ENCODE data around the gene CHN2. TPM values are rescaled to one million over a fixed set of nuclear protein-coding genes. Genes with fewer than 3 reads are reported as not detected.
A peak's percentile ranks its signal among the peaks of the same experiment; 100 is the strongest.

Gene CHN2
- total RNA-seq, 1 experiment from 2014 or later, result 61.2 TPM

DNA sequence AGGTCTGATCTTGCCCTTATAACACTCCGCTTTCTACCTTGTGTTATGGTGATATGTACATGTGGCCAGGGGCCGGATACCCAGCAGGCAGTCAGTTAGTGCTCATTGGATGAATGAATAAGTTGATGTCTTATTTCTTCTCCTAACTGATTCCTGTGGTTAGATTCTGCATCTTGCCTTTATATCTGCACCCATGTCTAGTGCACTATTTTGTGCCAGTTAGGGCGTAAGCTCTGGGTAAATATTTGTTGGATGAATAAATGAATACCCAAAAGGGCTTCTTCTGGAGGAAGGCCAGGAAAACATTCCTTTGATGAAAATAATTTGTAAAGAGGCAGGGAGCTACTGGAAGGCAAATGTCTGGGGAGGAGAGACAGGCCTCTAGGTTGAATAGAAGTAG is 148.2 kb downstream of the CHN2 start:
- Histone ChIP-seq H3K9me3 (ENCODE audit: low read depth, low read length, poor library complexity, severe bottlenecking) (no peaks in the 10 kb centered on the region), H3K4me3 (ENCODE audit: low read depth, low read length, poor library complexity, severe bottlenecking) (no peak overlapping the region), H3K4me1 (ENCODE audit: insufficient read depth, low read length, poor library complexity, severe bottlenecking) (peaks cover 66% of the 10 kb centered on the region), H3K27me3 (replicated peaks; ENCODE audit: insufficient read depth, low read depth, low read length, poor library complexity) (no peaks in the 10 kb centered on the region), H3K27ac (ENCODE audit: low read depth, low read length, poor library complexity, severe bottlenecking) (peak overlapping the region; percentile 69), H3K36me3 (ENCODE audit: insufficient read depth, low read length, poor library complexity, severe bottlenecking) (no peaks in the 10 kb centered on the region)
- TF ChIP-seq EZH2 (IDR thresholded peaks at IDR 0.05; ENCODE audit: borderline replicate concordance, low read depth, low read length, poor library complexity, severe bottlenecking) (no peak), CTCF (conservative IDR thresholded peaks at IDR 0.05; ENCODE audit: low read depth, low read length) (no peak)
- ChIA-PET CTCF (interaction anchor here (0.5 kb wide), 1 partner anchor 17 kb away, joined by 3 read pairs; no protein-coding TSS in a partner anchor), POLR2A (ENCODE audit: low non-redundant PET) (no interaction called here)
- DNase-seq (ENCODE audit: low spot score), result peak; percentile 91
- intact Hi-C loops (cut with micrococcal nuclease; ENCODE audit: unreplicated experiment), result loop anchor here (10.0 kb wide), 1 partner anchor 148 kb away; the partner anchor contains the start of gene CHN2
- BruUV-seq (replicated peaks), result no TSS peak

GRCh38 chr7:29343399-29343798 is 148.8 kb downstream of the CHN2 start:
- Histone ChIP-seq H3K9me3 (ENCODE audit: low read depth, low read length, poor library complexity, severe bottlenecking) (no peaks in the 10 kb centered on the region), H3K4me1 (ENCODE audit: insufficient read depth, low read length, poor library complexity, severe bottlenecking) (peaks cover 65% of the 10 kb centered on the region), H3K27ac (ENCODE audit: low read depth, low read length, poor library complexity, severe bottlenecking) (peak overlapping the region; percentile 69), H3K36me3 (ENCODE audit: insufficient read depth, low read length, poor library complexity, severe bottlenecking) (no peaks in the 10 kb centered on the region), H3K4me3 (ENCODE audit: low read depth, low read length, poor library complexity, severe bottlenecking) (no peak overlapping the region), H3K27me3 (replicated peaks; ENCODE audit: insufficient read depth, low read depth, low read length, poor library complexity) (no peaks in the 10 kb centered on the region)
- BruUV-seq (replicated peaks), result TSS peak; percentile 53
- intact Hi-C loops (cut with micrococcal nuclease; ENCODE audit: unreplicated experiment), result loop anchor here (10.0 kb wide), 1 partner anchor 149 kb away; the partner anchor contains the start of gene CHN2
- CTCF ChIA-PET, result interaction anchor here (0.5 to 0.6 kb wide), 3 partner anchors 14 to 199 kb away, joined by 3 to 6 read pairs (median 6); no protein-coding TSS in a partner anchor
- TF ChIP-seq CTCF (conservative IDR thresholded peaks at IDR 0.05; ENCODE audit: low read depth, low read length), result no peak
- TF ChIP-seq EZH2 (IDR thresholded peaks at IDR 0.05; ENCODE audit: borderline replicate concordance, low read depth, low read length, poor library complexity, severe bottlenecking), result no peak
- DNase-seq (ENCODE audit: low spot score), result no peak
- POLR2A ChIA-PET (ENCODE audit: low non-redundant PET), result no interaction called here

DNA sequence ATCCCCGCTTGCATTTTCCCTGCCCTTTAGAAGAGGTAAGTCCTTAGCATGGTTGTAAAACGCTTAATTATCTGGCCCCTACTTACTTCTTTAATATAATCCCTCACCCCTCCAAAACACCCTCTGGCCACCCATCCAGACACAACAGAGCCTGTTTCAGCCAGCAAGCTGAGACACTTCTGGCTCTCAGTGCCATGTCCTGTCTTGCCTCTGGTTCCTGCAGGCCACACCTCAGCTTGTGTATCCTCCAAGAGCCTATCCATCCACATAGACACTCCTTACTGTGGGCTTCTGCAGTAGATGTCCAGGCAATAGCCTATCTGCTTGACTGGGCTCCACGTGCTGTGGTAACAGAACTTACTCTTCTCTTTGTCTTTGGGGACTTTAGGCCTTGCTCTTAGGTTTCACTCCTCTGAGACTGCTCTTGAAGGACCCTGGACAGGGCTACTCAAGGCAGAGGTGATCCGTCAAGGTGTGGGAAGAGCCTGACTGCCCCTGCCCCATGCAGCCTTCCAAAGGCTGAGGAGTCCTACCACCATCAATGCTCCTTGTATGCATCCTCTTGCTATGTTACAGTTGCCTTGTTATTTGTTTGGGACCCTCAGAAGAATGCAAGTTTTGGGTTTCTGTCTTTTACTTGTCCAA is 149.9 kb downstream of the CHN2 start:
- Histone ChIP-seq H3K36me3 (ENCODE audit: insufficient read depth, low read length, poor library complexity, severe bottlenecking) (no peaks in the 10 kb centered on the region), H3K27ac (ENCODE audit: low read depth, low read length, poor library complexity, severe bottlenecking) (no peak overlapping the region), H3K4me3 (ENCODE audit: low read depth, low read length, poor library complexity, severe bottlenecking) (no peak overlapping the region), H3K9me3 (ENCODE audit: low read depth, low read length, poor library complexity, severe bottlenecking) (no peaks in the 10 kb centered on the region), H3K4me1 (ENCODE audit: insufficient read depth, low read length, poor library complexity, severe bottlenecking) (peaks cover 71% of the 10 kb centered on the region), H3K27me3 (replicated peaks; ENCODE audit: insufficient read depth, low read depth, low read length, poor library complexity) (no peaks in the 10 kb centered on the region)
- CTCF ChIA-PET, result no interaction called here
- TF ChIP-seq CTCF (conservative IDR thresholded peaks at IDR 0.05; ENCODE audit: low read depth, low read length), result no peak
- no peak for TF ChIP-seq EZH2 (IDR thresholded peaks at IDR 0.05; ENCODE audit: borderline replicate concordance, low read depth, low read length, poor library complexity, severe bottlenecking)
- intact Hi-C loops (cut with micrococcal nuclease; ENCODE audit: unreplicated experiment), result loop anchor here (10.0 kb wide), 1 partner anchor 150 kb away; the partner anchor contains the start of gene CHN2
- BruUV-seq (replicated peaks), result no TSS peak
- DNase-seq (ENCODE audit: low spot score), result no peak
- POLR2A ChIA-PET (ENCODE audit: low non-redundant PET), result no interaction called here

Measured in A673 (cell line).